ENCODE results near the gene CLEC4G.
A peak's percentile ranks its signal among the peaks of the same experiment; 100 is the strongest.

Gene CLEC4G

DNA sequence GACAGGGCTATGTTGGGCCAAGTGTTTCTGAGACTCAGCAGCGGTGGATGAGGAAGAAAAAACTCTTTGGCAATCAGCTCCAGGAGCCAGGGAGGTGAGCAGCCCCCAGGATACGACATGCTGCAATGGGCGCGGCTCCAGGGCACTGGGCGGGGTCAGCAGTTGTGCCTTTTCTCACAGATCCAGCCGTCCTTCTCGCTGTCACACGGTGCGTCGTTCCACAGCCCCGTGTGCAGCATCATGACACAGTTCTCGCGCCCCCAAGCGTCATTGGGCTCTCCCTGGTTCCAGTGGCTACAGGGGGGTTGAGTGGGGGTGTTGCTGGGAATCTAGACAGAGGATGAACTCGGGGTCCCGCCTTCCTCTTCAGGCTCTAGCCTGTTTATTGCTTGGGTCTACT lies 2.7 kb downstream of the CLEC4G start:
- DNase-seq (ENCODE audit: low spot score) = no peak

DNA sequence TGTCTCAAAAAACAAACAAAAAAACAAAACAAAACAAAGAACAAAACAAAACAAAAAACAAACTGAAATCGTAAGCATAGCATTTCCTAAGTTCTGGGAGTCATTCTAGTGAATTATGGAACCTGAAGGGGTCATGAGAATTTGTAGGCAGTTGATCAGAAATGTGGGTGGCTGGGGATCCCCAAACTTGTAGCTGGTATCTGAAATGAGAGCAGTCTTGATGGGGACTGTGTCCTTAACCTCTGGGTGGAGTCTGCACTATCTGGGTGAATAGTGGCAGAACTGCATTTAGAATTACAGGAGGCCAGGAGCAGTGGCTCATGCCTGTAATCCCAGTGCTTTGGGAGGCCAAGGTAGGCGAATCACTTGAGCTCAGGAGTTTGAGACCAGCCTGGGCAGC lies 6.1 kb downstream of the CLEC4G start:
- DNase-seq (ENCODE audit: low spot score) = no peak

DNA sequence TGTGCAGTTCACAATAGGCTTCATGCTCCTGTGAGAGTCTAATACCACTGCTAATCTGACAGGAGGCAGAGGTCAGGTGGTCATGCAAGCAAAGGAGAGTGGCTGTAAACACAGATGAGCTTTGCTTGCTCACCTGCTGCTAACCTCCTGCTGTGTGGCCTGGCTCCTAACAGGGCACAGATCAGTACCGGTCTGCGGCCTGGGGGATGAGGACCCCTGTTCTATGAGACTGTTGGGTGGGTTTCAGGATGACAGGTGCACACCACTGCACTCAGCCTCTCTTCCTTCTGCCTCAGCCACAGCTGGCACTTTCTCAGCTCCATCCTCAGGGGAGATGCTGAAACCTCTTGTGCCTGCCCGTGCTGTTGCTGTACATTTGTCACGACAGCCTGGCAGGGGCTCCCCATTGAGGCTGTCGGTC lies 9.7 kb downstream of the CLEC4G start:
- DNase-seq (ENCODE audit: low spot score) = no peak

DNA sequence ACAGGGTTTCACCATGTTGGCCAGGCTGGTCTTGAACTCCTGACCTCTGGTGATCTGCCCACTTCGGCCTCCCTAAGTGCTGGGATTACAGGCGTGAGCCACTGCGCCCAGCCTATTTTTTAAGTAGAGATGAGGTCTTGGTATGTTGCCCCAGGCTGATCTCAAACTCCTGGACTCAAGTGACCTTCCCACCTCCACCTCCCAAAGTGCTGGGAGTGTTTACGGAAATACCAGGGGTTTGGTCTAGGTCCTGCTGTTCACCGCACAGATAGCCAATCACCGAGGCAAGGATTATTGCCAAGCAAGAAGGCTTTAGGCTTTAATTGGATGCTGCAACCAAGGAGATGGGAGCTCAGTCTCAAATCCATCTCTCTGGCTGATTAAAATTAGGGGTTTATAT lies 11.6 kb downstream of the CLEC4G start:
- no peak for DNase-seq (ENCODE audit: low spot score)

DNA sequence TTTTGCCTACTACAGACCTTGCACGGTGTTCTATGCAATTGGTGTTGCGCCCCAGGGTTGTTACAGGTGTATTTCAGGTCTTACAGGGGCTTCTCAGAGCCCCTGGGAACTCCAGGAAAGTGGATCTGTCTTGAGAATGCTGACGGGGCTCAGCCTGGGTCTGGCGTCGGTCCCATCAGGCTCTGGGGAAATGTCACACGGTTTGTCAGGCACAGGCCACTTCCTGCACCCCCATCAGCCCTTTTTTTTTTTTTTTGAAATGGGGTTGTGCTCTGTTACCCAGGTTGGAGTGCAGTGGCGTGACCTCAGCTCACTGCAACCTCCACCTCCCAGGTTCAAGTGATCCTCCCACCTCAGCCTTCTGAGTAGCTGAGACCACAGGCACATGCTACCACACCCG lies 13.2 kb downstream of the CLEC4G start:
- DNase-seq (ENCODE audit: low spot score) = no peak

DNA sequence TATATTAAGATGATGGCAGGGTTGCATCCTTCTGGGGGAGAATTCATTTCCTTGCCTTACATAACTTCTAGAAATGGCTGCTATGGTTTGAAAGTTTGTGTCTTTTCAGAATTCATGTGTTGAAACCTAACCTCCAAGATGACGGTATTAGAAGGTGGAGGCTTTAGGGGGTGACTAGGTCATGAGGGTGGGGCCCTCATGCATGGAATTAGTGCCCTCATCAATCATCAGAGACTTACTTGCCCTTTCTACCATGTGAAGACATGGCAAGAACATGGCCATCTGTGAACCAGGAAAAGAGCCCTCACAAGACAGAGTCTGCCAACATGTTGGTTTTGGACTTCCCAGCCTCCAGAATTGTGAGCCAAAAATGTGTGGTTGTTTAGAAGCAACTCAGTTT lies 15.1 kb downstream of the CLEC4G start:
- DNase-seq (ENCODE audit: low spot score) = no peak

DNA sequence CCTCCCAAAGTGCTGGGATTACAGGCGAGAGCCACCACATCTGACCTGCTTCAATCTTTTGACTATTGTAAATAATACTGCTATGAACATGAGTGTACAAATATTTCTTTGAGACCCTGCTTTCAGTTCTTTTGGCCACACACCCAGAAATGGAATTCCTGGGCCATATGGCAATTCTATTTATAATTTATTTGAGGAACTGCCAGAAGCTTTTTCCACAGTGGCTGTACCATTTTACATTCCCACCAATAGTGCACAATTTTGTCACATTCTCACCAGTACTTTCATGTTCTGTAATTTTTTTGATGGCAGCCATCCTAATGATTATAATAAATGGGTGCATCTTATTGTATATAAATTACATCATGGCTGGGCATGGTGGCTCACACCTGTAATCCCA lies 16.2 kb downstream of the CLEC4G start:
- DNase-seq (ENCODE audit: low spot score) = no peak

DNA sequence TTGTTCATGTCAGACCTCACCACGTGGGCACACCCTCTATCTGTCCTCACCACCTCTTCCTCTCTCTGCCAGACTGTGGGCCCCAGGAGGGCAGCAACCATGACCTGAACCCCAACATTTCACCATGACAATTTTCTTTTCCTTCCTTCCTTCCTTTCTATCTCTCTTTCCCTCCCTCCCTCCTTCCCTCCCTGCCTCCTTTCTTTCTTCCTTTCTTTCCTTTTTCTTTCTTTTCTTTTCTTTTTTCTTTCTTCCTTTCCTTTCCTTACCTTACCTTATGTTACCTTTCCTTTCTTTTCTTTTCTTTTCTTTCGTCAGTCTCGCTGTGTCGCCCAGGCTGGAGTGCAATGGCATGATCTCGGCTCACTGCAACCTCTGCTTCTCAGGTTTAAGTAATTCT lies 21.3 kb downstream of the CLEC4G start:
- DNase-seq (ENCODE audit: low spot score) = no peak

DNA sequence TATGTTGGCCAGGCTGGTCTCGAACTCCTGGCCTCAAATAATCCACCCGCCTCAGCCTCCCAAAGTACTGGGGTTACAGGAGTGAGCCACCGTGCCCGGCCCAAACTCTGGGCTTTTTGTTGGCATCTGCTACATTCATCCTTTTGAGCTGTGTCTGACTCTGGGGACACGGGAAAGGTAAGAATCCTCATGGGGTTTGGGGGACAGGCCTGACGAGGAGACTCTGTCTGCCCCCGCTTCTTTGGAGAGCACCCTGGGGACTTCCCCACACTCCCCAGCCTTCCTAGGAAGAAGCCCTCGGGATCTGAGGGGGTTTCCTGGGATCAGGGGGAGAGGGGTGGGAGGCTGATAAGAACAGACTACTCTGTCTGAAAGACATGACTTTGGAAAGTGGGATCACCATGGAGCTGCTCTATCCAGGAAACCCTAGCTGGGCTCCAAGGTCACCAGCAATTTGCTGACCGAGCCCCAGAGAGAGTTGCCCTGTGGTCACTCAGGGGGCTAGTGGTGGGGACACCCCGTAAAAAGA lies 21.9 kb downstream of the CLEC4G start:
- DNase-seq (ENCODE audit: low spot score) = no peak

DNA sequence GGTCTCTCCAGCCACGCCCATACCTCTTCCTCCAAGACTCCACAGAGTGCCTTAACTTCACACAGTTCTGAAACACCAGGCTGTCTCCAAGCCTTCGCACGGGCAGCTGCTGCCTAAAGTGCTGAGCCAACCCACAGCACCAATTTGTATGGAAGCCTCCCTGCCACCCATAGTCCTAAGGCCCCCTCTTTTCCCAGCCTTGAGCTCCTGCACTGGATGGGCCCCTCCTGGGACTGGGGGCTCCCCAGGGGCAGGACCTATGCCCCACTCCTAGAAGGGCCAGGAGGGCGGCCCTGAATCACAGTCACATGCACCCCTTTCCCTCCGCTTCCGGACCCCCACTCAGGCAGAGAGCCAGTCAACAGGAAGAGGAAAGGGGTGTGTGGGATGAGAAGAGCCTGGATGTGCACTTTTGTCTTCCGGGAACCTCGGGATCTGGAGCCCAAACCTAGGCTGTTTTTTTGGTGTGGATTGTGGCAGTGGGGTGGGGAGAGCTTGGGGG lies 24.9 kb downstream of the CLEC4G start:
- no peak for DNase-seq (ENCODE audit: low spot score)

DNA sequence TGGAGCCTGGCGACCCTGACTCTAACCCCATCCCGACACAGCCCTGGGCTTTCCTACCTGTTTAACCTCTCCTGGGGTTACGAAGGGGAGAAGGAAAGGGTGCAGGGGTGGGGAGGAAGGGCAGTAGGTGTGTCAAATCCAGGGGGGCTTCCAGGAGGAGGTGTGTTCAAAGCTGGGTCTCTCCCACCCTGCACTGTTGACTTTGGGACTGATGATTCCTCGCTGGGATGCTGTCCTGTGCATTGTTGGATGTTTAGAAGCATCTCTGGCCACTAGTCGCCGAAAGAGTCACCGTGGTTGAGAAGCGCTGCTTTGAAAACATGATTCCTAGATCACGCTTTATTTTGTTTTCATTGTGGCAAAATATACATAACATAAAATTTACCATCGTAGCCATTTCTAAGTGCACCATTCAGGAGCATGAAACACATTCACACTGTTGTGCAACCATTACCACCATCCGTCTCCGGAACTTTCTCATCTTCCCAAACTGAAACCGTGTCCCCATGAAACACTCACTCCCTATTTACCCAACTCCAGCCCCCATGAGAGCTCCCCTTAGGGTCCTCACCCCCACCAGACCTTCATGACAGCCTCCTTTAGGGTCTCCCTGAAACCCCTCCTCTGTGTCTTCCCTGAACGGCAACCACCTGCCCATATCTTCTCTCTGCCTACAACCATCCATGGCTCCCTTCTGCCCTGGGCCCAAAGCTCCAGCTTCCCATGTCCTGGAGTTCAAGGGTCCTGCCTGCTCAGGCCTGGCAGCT lies 25.5 kb downstream of the CLEC4G start:
- no peak for DNase-seq (ENCODE audit: low spot score)

DNA sequence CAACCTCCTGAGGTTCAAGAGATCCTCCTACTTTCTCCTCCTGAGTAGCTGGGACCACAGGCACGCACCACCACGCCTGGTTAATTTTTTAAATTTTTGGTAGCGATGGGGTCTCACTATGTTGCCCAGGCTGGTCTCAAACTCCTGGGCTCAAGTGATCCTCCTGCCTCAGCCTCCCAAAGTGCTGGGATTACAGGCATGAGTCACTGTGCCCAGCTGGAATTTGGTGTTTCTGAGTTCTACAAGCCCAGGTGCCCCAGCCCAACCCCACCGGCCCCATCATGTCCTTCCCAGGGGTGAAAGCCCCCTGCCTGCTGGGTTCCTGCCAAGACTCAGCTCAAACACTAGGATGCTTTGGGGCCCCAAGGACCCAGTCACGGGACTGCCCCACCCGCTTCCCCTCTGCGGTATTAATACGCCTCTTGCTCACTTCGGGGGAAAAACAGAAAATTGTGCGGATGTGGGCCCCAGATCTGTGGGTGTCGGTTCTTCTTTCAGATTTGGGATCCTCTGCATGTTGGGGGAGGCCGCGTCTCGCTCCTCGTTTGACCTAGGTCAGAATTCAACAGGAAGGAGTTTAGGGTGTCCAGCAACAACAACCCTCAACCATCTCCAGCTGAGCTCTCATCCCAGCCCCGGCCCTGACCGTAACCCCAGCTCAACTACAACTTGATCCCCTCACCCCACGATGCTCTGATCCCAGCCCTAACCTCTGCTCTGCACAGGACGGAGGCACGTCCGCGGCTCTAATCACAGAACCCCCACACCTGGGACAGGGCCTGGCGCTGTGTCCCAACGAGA lies 26.3 kb downstream of the CLEC4G start:
- peak; percentile 78 for DNase-seq (ENCODE audit: low spot score)

DNA sequence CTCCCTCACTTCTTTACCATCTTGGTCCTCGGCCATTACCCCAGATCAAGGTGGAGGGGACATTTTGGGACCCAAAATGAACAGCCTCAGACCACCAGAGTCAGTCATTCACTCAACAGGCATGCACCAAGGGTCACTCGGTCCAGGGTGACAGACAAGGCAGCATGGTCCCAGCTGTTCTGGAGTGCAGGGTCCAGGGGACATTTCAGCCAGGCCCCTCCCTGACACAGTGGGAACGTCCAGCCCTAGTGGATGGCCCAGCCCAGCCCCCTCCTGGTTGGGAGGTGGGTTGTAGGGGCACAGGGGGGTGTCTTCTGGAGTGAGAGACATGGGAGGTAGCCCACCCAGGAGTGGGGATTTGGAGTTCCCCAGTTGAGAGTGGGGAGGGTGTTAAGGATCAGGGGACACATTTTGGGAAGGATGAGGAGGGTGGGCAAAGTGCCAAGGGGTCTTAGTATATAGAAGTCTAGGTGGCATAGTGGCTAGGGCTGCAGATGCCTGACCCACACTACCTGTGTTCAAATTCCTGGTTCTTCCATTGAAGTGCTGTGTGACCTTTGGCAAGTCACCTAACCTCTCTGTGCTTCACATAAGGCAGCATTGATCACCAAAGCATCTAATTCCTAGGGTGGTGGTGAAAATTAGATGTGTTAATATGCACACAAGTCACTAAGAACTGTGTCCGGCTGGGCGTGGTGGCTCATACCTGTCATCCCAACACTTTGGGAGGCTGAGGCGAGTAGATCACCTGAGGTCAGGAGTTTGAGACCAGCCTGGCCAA lies 27.4 kb downstream of the CLEC4G start:
- no peak for DNase-seq (ENCODE audit: low spot score)

DNA sequence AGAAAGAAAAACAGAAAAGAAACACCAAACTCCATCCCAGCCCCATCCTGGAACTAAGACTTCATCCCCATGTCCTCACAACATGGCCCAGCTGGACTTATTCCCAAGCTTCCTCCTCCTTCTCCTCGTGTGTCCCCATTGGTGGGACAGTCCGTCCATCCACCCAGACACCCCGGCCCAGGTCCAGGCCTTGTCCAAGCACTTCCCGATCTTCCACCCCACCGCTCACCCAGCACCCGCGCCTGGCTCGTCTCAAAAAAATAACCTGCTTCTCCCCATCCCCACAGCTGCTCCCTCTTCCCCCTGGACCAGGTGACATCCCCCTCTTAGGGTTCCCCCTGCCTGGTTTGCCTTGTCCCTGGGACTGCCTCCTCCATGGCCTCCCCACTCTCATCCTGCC lies 28.6 kb downstream of the CLEC4G start:
- no peak for DNase-seq (ENCODE audit: low spot score)

DNA sequence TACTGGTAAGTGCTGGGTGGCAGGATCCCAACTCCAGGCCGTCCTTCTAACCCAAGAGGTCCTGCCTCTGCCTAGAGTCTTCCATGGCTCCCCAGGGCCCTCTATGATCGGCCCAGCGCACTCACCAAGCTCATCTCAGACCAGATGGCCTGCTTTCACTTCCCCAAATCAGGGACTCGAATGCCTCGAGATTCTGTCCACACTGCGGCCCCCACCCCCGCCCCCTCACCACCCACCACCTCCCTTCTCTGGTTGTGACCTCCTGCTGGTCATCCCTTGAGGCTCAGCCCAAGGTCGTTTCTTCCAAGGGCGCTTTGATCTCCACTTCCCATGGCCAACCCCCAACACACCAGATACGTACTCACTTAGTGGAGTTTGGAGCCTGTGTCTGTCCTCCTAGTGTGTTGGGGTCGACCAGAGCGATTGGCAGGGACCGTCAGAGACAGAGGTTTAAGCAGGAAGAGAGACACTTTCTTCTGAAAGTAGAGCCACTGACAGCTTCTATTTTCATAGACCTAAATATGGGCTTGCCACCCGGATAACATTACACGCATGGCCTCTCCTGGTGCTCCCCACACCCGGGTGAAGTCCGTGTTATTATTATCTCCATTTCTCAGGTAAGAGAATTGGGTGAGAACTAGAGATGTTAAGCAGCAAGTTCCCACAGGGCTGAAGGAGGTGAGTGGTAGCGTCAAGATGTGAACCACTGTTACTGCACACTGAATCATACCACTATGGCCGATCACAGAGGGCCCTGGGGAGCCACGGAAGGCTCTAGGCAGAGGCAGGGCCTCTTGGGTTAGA lies 30.1 kb downstream of the CLEC4G start, which contains the start of gene FCER2:
FCER2 (minus strand) TSS at position 478 of the 804 bp plus-strand sequence. CDS start 2,371 bp downstream, outside the sequence.
- no peak for DNase-seq (ENCODE audit: low spot score)

DNA sequence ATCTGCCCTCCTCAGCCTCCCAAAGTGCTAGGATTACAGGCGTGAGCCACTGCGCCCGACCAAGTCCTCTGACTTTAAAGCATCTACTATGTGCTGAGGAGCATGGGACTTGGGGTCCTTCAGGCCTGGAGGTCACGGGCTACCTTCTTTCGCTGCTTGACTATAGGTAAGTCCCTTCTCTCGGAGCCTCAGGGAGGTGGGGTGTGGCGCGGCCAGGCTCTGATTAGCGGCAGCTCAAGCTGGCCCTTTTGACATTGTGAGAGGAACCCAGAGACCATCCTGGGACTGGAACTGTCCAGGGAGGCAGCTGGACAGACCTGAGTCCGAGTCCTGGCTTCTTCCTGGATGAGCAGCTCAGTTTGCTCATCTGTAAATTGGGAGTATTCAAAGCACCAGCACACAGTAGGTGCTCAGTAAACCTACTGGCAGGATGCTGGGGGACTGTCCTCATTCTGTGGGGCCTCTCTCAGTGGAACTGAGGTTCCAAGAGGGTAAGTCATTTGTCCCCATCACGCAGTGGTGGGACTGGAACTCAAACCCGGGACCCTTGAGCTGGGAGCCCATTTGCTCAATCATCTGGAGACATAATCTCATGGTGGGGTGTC lies 30.8 kb downstream of the CLEC4G start:
- no peak for DNase-seq (ENCODE audit: low spot score)

DNA sequence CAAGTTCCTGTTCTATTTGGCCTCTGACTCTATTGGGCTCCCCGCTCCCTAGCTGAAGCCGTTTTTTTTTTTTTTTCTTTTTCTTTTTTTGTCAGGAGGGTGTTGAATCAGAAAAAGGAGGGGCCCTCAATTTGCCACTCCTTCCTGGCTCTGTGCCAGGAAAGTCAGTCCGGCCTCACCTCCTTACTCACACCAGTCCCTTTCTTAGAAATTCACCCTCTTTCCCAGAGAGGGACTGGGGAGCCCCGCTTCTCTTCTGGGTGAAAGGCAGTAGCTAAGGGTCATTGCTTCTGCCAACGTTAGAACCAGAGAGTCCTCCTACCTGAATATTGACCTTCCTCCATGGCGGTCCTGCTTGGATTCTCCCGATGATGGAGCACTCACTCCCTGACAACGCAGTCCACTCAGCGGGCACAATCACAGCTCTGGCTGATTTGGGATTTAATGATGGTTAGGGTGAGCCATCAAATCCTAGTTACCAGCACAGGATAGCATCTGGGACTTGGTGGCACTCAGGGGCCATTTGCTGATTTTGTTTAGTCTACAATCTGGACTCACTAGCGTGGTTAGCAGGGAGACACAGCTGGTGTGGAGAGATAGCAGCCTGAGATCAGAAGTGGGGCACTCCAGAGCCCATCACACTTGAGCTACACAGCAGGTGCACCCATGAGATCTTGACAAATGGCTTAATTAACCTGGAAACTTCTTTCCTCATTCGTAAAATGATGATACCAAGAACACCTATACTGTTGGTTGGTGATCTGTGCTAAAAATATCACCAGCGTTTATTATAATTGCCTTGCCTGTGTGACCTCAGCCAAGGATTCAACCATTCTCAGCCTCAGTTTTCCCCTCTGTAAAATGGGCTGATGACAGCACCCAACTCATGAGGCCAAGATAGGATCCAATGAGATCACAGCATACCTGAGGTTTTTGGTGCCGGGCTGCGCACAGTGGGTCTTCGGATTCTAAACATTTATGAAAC lies 32.2 kb downstream of the CLEC4G start:
- peak; percentile 49 for DNase-seq (ENCODE audit: low spot score)

DNA sequence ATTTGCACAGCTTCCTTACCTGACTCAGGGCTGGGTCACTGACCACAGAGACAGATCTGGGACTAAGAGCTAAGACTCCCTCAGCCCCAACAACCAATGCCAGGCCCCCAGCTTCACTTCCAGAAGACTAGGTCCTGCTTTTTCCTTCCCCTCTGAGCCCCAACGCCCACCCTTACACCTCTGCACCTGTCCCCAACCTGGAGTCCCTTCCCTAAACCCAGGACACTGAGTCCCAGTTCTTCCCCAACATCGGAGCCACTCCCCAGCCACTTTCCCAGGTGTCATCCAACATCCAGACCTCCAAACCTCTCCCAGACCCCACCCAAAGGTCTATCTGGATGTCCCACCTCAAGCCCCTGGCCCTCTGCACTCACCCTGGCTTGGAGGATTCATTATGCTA lies 32.9 kb downstream of the CLEC4G start:
- DNase-seq (ENCODE audit: low spot score) = no peak

DNA sequence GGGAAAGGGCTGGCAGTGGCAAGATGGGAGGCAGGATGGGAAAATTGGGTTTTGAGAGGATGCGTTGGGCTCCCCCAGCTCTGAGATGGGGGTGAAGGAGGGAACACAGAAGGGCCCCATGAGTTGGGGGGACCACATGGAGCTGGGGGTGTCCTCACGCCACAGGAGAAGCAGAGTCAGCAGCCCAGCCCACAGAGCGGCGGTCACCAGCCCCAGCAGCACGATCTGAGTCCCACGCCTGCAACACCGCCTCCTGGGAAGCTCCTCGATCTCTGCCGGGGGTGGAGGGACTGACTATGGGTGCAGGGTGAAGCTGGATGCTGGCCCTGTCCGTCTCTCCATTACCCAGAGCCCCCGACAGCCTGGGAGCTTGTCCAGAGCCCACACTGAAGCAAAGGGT lies 33.3 kb downstream of the CLEC4G start:
- DNase-seq (ENCODE audit: low spot score) = no peak
